Mammary epithelial cell (primary cell): ENCODE data around the gene PTPN3.

Experiments
- CTCF ChIP-seq, 2 donors: IDR thresholded peaks in 1 of 2; conservative IDR thresholded peaks in 1 of 2; 2 replicates each; pipeline ENCODE4 v1.5.1; 2011 to 2012; ENCODE audit warnings: inconsistent platforms in 2 of 2, low read length in 2 of 2, mild to moderate bottlenecking in 2 of 2, control low read depth in 1 of 2, low read depth in 1 of 2; ENCODE audit not compliant: insufficient read depth in 1 of 2; ENCODE audit errors: extremely low read depth in 1 of 2
- EZH2 ChIP-seq: IDR thresholded peaks from 2 replicates; pipeline ENCODE4 v1.6.1; 2012; ENCODE audit warnings: low read length, inconsistent platforms, borderline replicate concordance

DNA sequence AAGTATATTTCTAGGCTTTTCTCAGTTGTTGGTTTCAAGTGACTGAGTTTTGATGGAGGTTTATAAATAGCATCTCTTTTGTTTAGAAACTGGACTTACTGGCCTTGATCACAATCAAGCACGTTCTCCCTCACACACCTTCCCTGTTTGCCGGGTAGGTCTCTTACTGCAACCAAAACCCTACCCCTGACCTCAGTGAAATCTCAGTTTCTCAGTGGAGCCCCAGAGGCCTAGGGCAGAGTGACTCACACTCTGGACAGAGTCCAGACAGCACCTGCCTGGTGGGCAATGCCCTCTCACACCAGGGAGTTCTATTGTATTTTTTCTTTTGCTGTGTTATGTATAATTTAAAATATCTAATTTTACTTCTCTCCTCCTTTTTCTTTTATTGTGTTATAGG lies 128.8 kb downstream of the PTPN3 start:
- TF ChIP-seq CTCF (conservative IDR thresholded peaks at IDR 0.05 in 1 of 2, IDR thresholded peaks at IDR 0.05 in 1 of 2; ENCODE audit: extremely low read depth in 1 of 2, insufficient read depth in 1 of 2, low read depth in 1 of 2, low read length in 2 of 2) (no peak), EZH2 (no peak)
